Fibroblast of skin of left quadriceps (primary cell): ENCODE measurements around the gene NFIB.

Experiments
- DNase-seq, 2 experiments: peaks; one replicate each; pipeline ENCODE4 v3.0.0-alpha.2; 2013; ENCODE audit warnings: low read depth in 2 of 2

Gene NFIB

GRCh38 chr9:14107495-14107894, 206.4 kb downstream of the NFIB start:
- no peak for DNase-seq

DNA sequence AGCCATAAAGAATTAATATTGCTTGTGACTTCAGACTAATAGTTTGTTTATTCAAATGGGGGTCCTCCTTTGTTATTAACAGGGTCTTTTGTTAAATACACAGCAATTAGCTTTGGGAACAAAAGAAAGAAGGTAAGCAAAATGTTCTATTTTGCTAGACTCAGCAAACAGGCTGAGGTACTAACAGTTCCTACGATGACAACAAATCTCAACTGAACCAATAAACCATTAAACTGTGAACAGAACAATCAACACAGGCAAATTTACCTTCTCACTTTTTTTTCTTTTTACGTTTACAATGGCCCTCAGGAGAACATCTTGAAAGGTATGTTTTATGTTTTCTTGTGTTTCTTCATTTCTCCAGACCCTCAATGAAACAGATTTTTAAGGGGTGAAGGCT, 207.2 kb downstream of the NFIB start:
- DNase-seq: no peak

DNA sequence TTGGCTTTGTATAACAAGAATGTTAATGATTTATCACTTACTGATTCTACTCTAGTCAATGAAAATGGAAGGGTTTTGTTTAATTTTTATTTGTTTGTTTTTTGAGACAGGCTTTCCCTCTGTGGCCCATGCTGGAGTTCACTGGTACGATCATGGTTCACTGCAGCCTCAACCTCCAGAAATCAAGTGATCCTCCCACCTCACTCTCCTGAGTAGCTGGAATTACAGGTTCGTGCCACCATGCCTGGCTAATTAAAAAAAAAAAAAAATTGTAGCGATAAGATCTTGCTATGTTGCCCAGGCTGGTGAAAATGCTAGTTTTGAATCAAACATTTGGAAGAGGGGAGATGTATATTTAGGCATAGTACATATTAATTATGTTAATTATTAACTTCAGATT, 209.4 kb downstream of the NFIB start:
- no peak for DNase-seq

- DNase-seq: peak; percentile 52 to 55
Measured at GRCh38 chr9:14103115-14103514, 210.8 kb downstream of the NFIB start.

DNA sequence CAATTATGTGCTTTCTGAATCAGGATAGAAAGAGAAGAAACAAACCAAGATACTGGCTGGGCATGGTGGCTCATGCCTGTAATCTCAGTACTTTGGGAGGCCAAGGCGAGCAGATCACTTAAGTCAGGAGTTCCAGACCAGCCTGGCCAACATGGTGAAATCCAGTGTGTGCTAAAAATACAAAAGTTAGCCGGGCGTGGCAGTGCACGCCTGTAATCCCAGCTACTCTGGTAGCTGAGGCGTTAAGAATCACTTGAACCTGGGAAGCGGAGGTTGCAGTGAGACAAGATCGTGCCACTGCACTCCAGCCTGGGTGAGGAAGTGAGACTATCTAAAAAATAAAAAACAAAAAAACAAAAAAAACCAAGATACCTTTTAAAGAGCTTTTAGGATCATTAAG, 214.2 kb downstream of the NFIB start:
- no peak for DNase-seq

GRCh38 chr9:14098486-14099180, 215.3 kb downstream of the NFIB start:
- no peak for DNase-seq

- DNase-seq: no peak
Measured at GRCh38 chr9:14097666-14098415, 216.1 kb downstream of the NFIB start.

GRCh38 chr9:14097215-14097614, 216.7 kb downstream of the NFIB start:
- no peak for DNase-seq

DNA sequence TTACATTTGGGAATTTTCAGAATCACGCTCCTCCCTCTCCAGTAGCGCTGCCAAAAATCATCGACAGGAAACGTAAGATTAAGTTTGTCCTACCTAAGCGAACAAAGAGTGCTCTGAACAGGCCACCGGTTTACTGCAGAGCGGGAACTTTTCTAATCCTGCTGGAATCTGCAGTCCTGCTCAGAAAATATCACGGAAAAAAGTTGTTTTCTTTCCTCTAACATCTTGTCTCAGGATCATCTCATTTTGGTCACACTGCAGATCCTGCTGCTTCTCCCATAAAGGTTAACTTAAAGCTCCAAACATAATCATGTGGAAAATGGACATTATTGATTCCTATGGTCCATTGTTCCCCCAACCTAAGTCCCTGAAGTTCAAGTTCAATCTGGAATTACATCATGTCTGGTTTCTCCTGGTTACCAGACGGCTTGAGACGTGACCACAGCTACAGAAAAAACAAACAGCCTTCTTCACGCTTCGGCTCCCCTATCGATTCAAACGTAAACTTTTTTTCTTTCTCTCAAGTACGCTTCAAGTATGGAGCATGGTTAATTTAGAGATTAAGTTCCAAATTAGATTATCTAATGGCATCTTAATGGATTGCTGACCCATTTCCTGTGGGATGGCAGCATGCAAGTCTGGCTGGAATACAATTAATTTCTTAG, 217.6 kb downstream of the NFIB start:
- DNase-seq: no peak

GRCh38 chr9:14095277-14095676, 218.7 kb downstream of the NFIB start:
- no peak for DNase-seq

- DNase-seq: no peak
Measured at GRCh38 chr9:14094491-14094890, 219.4 kb downstream of the NFIB start.

DNA sequence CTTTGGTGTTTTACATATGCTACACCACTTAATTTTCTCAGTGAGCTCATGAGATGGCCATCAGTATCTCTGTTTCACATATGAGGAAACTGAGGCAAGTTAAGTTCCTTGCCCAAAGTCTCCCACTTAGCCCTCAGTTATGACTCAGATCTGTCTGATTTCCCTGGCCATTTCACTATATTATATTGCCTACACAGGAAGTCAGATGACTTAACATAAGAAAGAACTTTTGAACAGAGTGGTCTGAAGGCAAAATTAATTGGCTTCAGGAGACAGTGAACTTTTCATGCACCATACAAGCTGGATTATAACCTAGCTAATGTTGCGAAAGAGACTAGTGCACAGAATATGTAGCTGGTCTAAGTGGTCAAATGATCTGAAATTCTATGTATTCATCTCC, 221.6 kb downstream of the NFIB start:
- no peak for DNase-seq

DNA sequence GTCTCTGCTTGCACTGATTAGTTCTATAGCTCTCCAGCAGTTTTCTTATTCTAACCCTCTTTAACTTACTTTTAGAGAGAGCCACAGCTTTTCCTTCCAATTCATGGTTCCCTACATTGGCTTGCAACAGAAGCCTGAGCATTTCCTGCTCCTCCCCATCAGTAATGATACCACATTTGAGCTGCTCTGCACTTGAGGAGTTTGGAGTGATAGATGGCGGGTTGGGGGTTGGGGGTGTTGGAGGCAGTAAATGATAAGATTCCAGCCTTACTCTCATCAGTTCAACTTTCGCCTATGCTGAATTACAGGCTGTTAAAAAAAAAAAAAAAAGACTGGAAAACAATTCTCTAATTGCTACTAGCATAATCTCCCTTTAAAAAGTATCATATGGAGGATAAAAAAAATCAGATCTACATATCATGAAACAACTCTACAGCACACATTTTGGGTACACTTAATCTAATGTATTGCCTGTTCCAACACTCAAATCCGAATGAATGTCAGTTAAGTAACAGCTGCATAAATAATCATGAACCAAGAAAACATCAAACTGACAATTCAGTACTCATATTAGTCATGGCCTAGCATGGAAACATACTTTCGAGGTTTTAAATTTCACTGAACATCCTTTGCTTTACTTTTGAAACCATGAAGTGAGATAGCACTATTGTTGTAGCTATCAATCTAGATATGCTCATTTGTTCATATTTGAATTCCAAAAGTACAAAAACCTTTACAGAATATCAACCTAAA, 224.7 kb downstream of the NFIB start:
- DNase-seq: no peak

DNA sequence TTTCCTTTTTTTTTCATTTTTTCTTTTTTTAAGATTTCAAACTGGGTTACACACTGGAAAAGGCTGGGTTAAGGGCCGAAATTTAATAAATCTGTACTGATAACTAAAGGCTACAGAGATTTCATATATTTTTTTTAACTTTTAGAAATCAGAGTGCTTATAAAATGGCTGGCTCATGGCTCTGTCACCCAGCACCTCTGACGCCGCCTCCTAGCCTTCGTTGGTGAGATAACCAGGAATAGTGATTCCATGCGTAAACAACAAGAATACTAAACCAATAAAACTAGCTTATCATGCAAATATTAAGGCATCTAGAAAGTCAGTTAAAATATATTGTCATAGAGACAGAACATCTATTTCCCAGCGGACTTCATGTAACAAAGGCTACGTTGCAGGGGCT, 226.4 kb downstream of the NFIB start:
- no peak for DNase-seq

- DNase-seq: no peak
Measured at GRCh38 chr9:14086495-14086894, 227.4 kb downstream of the NFIB start.

DNA sequence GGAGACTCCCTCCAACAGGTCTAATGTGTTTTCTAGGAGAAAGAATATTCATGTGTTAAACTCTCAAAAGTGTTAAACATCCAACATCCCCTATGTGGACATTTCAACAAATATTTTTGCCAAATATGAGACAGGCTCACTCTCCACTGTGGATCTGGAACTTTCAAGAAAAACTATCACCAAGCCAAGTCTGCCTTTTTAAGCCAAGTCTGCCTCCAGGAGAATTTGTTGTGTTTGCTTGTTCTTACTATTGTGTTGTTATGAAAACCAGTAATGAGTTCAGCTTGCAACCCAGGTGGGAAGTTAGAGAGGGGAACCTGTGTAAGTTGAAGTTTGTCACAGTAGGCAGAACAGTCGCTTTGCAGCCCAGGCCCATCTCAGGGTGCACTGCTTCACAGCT, 228.1 kb downstream of the NFIB start:
- DNase-seq: no peak

GRCh38 chr9:14084867-14085266, 229.1 kb downstream of the NFIB start:
- no peak for DNase-seq

- no peak for DNase-seq
Measured at GRCh38 chr9:14083366-14083765, 230.6 kb downstream of the NFIB start.

DNA sequence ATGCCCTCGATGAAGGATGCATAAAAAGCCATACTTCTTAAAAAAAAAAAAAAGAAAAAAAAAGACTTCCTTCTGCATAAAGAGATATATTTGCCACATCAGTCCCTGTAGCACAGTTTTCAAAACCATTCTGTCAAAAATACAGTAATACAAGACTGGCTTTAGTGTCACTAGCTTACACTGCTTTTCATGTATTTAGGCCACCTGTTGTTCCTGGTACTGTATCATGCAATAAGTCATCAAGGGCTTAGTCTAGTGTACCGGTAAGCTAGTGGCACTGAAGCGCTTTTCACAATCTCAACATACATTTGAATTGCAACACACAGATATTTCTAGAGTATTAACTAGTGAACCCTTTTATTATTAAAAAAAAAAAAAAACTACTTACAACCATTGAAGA, 231.2 kb downstream of the NFIB start:
- no peak for DNase-seq

- DNase-seq: no peak
Measured at GRCh38 chr9:14081745-14082144, 232.2 kb downstream of the NFIB start.

- DNase-seq: peak; percentile 44
Measured at GRCh38 chr9:14080959-14081542, 232.9 kb downstream of the NFIB start.

DNA sequence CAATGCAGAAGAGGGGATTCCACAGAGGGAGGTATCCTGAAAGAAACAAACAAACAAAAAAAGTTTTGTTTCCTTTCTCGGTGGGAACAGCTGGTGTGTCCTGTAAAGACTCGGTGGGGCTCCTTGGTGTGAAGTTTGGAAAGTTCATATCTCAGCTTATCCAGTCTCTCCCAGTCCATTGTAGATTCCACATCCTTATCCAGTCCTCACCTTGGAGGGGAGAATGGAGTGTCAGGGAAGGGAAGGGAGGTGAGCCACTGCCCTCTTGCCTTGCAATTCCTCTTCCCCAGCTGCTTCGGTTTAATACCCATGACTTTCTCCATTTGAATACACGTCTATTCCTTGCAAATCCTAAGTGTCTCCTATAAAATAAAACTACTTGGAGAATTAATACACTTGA, 234.5 kb downstream of the NFIB start:
- no peak for DNase-seq
